ENCODE data around the gene RNF213. TPM values are rescaled to one million over a fixed set of nuclear protein-coding genes. Genes with fewer than 3 reads are reported as not detected.

The RNF213 gene
- total RNA-seq, 1 donor from 2014 or later: 29.6 TPM

DNA sequence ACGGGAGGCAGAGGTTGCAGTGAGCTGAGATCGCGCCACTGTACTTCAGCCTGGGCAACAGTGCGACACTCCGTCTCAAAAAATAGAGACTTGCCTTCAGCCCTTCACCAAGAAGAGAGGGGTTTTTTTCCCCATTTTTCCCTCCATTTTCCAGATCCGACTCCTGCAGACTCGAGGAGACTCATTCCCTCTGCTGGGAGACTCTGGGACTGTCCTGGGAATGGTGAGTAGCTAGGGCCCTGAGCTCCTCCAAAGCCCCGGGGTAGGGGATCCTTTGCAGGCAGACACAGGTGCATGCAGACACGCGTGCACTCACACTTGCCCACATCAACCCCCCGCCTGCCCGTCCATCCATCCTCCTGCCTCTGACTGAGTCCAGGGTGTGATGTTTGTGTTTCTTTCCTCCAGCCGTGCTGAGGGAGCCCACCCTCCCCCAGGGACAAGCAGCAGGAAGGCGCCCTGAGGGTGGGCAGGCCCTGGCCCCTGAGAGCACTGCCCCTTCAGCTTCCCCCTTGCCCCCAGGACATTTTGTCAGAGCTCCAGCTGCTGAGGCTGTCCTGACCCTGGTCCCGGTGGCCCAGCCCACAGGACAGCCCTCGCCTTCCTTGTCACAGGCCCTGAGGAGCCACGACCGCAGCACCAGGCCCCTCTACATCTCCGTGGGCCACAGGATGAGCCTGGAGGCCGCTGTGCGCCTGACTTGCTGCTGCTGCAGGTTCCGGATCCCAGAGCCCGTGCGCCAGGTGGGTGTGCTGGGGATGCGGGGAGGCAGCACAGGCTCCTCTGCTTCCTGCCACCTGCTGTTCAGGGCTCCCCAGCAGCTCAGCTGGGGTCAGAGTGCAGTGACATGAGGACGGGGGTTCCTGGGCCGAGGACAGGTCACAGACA is 164.5 kb downstream of the RNF213 start:
- H3K36me3 Mint-ChIP-seq (ENCODE audit: low read depth): no peaks in the 10 kb centered on the region
- DNase-seq (ENCODE audit: low read depth, low spot score): no peak
- H3K27ac Mint-ChIP-seq (ENCODE audit: unreplicated experiment): no peak overlapping the region
- H3K27me3 Mint-ChIP-seq (ENCODE audit: low read depth): no peaks in the 10 kb centered on the region
- H3K4me1 Mint-ChIP-seq: no peaks in the 10 kb centered on the region
- no peaks in the 10 kb centered on the region for H3K9me3 Mint-ChIP-seq
- TF ChIP-seq CTCF (conservative IDR thresholded peaks at IDR 0.05): no peak
- H3K4me3 Mint-ChIP-seq: no peak overlapping the region

- no peaks in the 10 kb centered on the region for H3K36me3 Mint-ChIP-seq (ENCODE audit: low read depth)
- H3K4me1 Mint-ChIP-seq: no peaks in the 10 kb centered on the region
- no peak for DNase-seq (ENCODE audit: low read depth, low spot score)
- no peak overlapping the region for H3K4me3 Mint-ChIP-seq
- H3K9me3 Mint-ChIP-seq: no peaks in the 10 kb centered on the region
- no peaks in the 10 kb centered on the region for H3K27me3 Mint-ChIP-seq (ENCODE audit: low read depth)
- no peak overlapping the region for H3K27ac Mint-ChIP-seq (ENCODE audit: unreplicated experiment)
- no peak for TF ChIP-seq CTCF (conservative IDR thresholded peaks at IDR 0.05)
Observed at GRCh38 chr17:80425835-80426426, 165.3 kb downstream of the RNF213 start.

DNA sequence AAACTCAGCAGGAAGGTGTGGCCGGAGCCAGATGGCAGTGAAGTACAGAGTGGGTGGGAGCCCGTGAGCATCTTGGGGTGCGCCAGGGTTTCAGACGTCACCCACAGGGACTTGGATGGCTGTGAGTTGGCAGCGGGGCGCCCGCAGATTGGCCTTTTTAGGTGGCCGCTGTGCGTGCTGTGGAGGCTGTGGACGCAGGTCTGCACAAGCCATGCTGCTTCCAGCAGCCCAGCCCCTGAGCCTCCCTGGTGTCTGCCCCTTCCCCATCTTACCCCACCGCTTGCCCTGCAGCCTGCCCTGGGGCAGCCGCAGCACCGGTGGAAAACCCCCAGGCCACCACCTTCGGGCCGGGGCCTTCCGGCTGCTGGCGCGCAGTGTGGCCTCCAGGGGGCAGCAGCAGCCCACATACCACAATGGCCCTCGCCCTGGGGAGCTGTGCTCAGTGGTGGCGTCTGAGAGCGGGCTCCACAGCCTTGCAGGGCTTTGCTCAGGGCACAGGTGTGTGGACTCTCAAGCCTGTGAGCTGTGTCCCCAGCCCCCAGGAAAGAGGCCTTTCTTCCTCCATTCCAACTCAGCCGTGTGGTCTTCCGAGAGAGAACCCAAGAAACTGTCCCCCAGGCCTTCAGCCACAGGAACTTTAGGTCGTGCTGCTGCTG is 166.1 kb downstream of the RNF213 start:
- no peaks in the 10 kb centered on the region for H3K36me3 Mint-ChIP-seq (ENCODE audit: low read depth)
- TF ChIP-seq CTCF (conservative IDR thresholded peaks at IDR 0.05): peak; percentile 97
- DNase-seq (ENCODE audit: low read depth, low spot score): peak; percentile 90
- H3K4me1 Mint-ChIP-seq: no peaks in the 10 kb centered on the region
- H3K9me3 Mint-ChIP-seq: no peaks in the 10 kb centered on the region
- no peaks in the 10 kb centered on the region for H3K27me3 Mint-ChIP-seq (ENCODE audit: low read depth)
- no peak overlapping the region for H3K27ac Mint-ChIP-seq (ENCODE audit: unreplicated experiment)
- H3K4me3 Mint-ChIP-seq: peak overlapping the region; percentile 25

- H3K27me3 Mint-ChIP-seq (ENCODE audit: low read depth): no peaks in the 10 kb centered on the region
- no peak for DNase-seq (ENCODE audit: low read depth, low spot score)
- no peak for TF ChIP-seq CTCF (conservative IDR thresholded peaks at IDR 0.05)
- no peaks in the 10 kb centered on the region for H3K36me3 Mint-ChIP-seq (ENCODE audit: low read depth)
- no peaks in the 10 kb centered on the region for H3K4me1 Mint-ChIP-seq
- H3K9me3 Mint-ChIP-seq: no peaks in the 10 kb centered on the region
- no peak overlapping the region for H3K27ac Mint-ChIP-seq (ENCODE audit: unreplicated experiment)
- H3K4me3 Mint-ChIP-seq: peak overlapping the region; percentile 25
Observed at GRCh38 chr17:80427366-80428282, 167.0 kb downstream of the RNF213 start.

DNA sequence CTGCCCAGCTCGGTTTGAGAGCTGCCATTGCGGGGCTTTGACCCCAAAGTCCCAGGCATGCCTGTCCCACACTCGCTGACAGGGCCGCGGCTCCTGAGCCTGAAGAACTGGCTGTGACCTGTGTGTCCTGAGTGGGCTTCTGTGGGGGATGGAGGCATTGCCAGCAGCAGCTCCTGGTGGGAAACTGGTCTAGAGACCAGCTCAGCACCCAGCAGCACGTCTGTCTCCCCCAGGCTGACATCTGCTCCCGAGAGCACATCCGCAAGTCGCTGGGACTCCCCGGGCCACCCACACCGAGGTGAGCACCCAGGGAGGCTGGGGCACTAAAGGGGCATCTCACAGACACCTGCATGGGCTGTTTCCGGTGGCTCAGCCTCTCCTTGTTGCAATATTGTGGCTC is 167.7 kb downstream of the RNF213 start:
- H3K4me1 Mint-ChIP-seq: no peaks in the 10 kb centered on the region
- H3K9me3 Mint-ChIP-seq: no peaks in the 10 kb centered on the region
- no peaks in the 10 kb centered on the region for H3K27me3 Mint-ChIP-seq (ENCODE audit: low read depth)

More for the DNA sequence above, 167.7 kb downstream of the RNF213 start:
- no peak for DNase-seq (ENCODE audit: low read depth, low spot score)
- no peak overlapping the region for H3K27ac Mint-ChIP-seq (ENCODE audit: unreplicated experiment)
- TF ChIP-seq CTCF (conservative IDR thresholded peaks at IDR 0.05): no peak
- H3K4me3 Mint-ChIP-seq: no peak overlapping the region
- H3K36me3 Mint-ChIP-seq (ENCODE audit: low read depth): no peaks in the 10 kb centered on the region

Measured in neural crest cell (in vitro differentiated cells).